Posterior vena cava (tissue), 2 donors: Measurements from ENCODE around the gene ZFPM1. TPM values are rescaled to one million over a fixed set of nuclear protein-coding genes. Genes with fewer than 3 reads are reported as not detected.

Experiments used
- DNase-seq: peaks from one replicate; pipeline ENCODE4 v3.0.0-alpha.2; 2020; ENCODE audit warnings: low spot score
- intact Hi-C, 2 donors: fragments of 100-400 bp; cut with DNase I; formaldehyde crosslinking; loops; one replicate each; pipeline versions ENCODE4 v1.14.1 to v1.14.2; 2022 to 2023
- total RNA-seq, 2 donors: library from RNA; stranded (reverse); fragmentation: NEBNext Ultra II Directional; extraction: Animal tissue kit (Norgen Biotek cat#: 25700); gene quantifications; one replicate each; pipeline ENCODE4 v1.2.1, GENCODE V29; 2021
- donor health status: DM: yes; HTN: yes; CAD: no.
- donor health status: DM: yes; HTN: yes; CAD: no.

ZFPM1 gene
- total RNA-seq, 2 donors from 2014 or later, result 4.0 to 4.3 TPM

GRCh38 chr16:88430524-88431446 is 22.3 kb upstream of the ZFPM1 start:
- DNase-seq, result no peak
- intact Hi-C loops, result loop anchor here in 1 of 2 donors (10.0 kb wide), 1 partner anchor 236 kb away; no protein-coding TSS in a partner anchor

GRCh38 chr16:88431651-88432050 is 21.4 kb upstream of the ZFPM1 start:
- no peak for DNase-seq
- intact Hi-C loops, result loop anchor here in 1 of 2 donors (10.0 kb wide), 1 partner anchor 237 kb away; no protein-coding TSS in a partner anchor

GRCh38 chr16:88432174-88432573 is 20.9 kb upstream of the ZFPM1 start:
- no peak for DNase-seq
- intact Hi-C loops, result loop anchor here in 1 of 2 donors (10.0 kb wide), 1 partner anchor 237 kb away; no protein-coding TSS in a partner anchor

- intact Hi-C loops, result loop anchor here in 1 of 2 donors (10.0 kb wide), 1 partner anchor 238 kb away; no protein-coding TSS in a partner anchor
- no peak for DNase-seq
These were observed 20.3 kb upstream of the ZFPM1 start for GRCh38 chr16:88432753-88433152.

GRCh38 chr16:88433632-88434352 is 19.3 kb upstream of the ZFPM1 start:
- no peak for DNase-seq
- intact Hi-C loops, result loop anchor here in 1 of 2 donors (10.0 kb wide), 1 partner anchor 239 kb away; no protein-coding TSS in a partner anchor

GRCh38 chr16:88434353-88434690 is 18.8 kb upstream of the ZFPM1 start:
- intact Hi-C loops, result loop anchor here in 1 of 2 donors (10.0 kb wide), 1 partner anchor 240 kb away; no protein-coding TSS in a partner anchor

GRCh38 chr16:88434746-88435145 is 18.3 kb upstream of the ZFPM1 start:
- intact Hi-C loops, result loop anchor here in 1 of 2 donors (5.0 to 10.0 kb wide), 3 partner anchors 93 to 863 kb away; no protein-coding TSS in a partner anchor
- no peak for DNase-seq

More at GRCh38 chr16:88434353-88434690, 18.8 kb upstream of the ZFPM1 start:
- no peak for DNase-seq

GRCh38 chr16:88435437-88436355 is 17.4 kb upstream of the ZFPM1 start:
- intact Hi-C loops, result loop anchor here in 1 of 2 donors (5.0 to 10.0 kb wide), 3 partner anchors 92 to 862 kb away; no protein-coding TSS in a partner anchor

GRCh38 chr16:88436796-88437195 is 16.3 kb upstream of the ZFPM1 start:
- intact Hi-C loops, result loop anchor here in 1 of 2 donors (5.0 to 10.0 kb wide), 3 partner anchors 91 to 861 kb away; no protein-coding TSS in a partner anchor
- no peak for DNase-seq

More at GRCh38 chr16:88435437-88436355, 17.4 kb upstream of the ZFPM1 start:
- no peak for DNase-seq

GRCh38 chr16:88437367-88437964 is 15.6 kb upstream of the ZFPM1 start:
- intact Hi-C loops, result loop anchor here in 1 of 2 donors (5.0 to 10.0 kb wide), 3 partner anchors 90 to 860 kb away; no protein-coding TSS in a partner anchor
- no peak for DNase-seq

GRCh38 chr16:88438084-88438870 is 14.8 kb upstream of the ZFPM1 start:
- no peak for DNase-seq
- intact Hi-C loops, result loop anchor here in 1 of 2 donors (5.0 to 10.0 kb wide), 3 partner anchors 89 to 859 kb away; no protein-coding TSS in a partner anchor

GRCh38 chr16:88439016-88439415 is 14.1 kb upstream of the ZFPM1 start:
- intact Hi-C loops, result loop anchor here in 1 of 2 donors (5.0 to 10.0 kb wide), 3 partner anchors 88 to 858 kb away; no protein-coding TSS in a partner anchor
- DNase-seq, result no peak

- intact Hi-C loops, result loop anchor here (5.0 to 10.0 kb wide), 3 partner anchors 88 to 858 kb away; no protein-coding TSS in a partner anchor
- no peak for DNase-seq
These were observed 13.4 kb upstream of the ZFPM1 start for GRCh38 chr16:88439706-88440105.

- no peak for DNase-seq
- intact Hi-C loops, result loop anchor here in 1 of 2 donors (5.0 kb wide), 1 partner anchor 87 kb away; no protein-coding TSS in a partner anchor
These were observed 13.0 kb upstream of the ZFPM1 start for GRCh38 chr16:88440111-88440510.

GRCh38 chr16:88440686-88441405 is 12.2 kb upstream of the ZFPM1 start:
- no peak for DNase-seq
- intact Hi-C loops, result loop anchor here in 1 of 2 donors (5.0 kb wide), 1 partner anchor 86 kb away; no protein-coding TSS in a partner anchor

GRCh38 chr16:88441460-88441859 is 11.6 kb upstream of the ZFPM1 start:
- intact Hi-C loops, result loop anchor here in 1 of 2 donors (5.0 kb wide), 1 partner anchor 86 kb away; no protein-coding TSS in a partner anchor
- DNase-seq, result no peak
